Astrocyte of the spinal cord (primary cell): Measurements from ENCODE around the gene TBATA.
"Not testable (repeated sequence)": the region's sequence is repeated elsewhere in the genome, so short reads cannot be mapped to it uniquely, and the experiment has no call there.

ENCODE experiments used
- DNase-seq: peaks from one replicate; pipeline ENCODE4 v3.0.0; 2011; ENCODE audit warnings: low read depth, low spot score
- H3K4me3 ChIP-seq: 2 replicates; pipeline ENCODE4 v1.5.1; 2011; ENCODE audit warnings: low read depth, mild to moderate bottlenecking, low read length, moderate library complexity
- in situ Hi-C: cut with HindIII; loops from 2 replicates; pipeline ENCODE4 v1.10.0; 2017; ENCODE audit warnings: low sequenced_read_pairs
- TF ChIP-seq, protein P1 (sequence below): IDR thresholded peaks from 2 replicates; pipeline ENCODE4 v1.5.1; 2012; ENCODE audit warnings: low read depth, mild to moderate bottlenecking, low read length, inconsistent platforms

The TBATA gene

DNA sequence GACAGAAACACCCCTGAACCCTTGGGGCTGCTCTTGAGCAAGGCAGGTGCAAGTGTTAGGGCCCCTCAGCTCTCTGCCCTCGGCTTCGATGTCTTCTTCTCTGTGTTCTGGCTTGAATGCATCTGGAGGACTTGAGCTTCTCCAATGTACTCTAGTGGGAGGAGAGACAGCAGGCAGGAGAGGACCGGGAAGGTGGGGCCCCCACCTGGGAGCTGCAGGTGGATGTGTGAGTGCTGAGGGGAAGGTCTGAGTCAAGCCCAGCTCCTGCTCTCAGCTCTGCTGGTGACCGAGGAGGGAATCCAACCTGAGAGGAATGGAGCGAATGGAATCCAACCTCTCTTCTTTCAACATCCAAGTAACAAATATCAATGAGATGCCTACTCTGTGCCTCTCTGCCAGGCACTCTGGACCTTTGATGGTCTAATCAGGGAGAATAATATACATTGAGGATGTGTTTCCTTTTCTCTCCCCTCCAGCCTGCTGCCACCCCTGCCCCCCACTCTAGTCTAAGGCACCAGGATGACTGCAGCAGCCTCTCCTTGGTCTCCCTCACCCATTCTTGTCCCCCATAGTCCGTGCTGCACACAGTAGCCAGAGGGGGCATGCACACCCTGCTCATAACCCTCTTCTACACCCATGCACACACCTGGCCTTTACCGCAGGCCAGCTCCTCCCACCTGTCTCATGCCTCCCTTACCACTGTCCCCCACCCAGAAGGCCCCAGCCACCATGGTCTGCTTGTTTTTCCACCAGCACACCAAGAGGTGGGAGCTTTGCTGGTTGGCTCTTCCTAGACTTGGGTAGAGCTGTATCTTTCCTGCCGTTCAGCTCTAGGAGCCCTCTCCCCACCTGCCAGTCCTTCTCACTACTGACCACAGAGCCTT, 13.6 kb downstream of the TBATA start:
- DNase-seq: no peak
- in situ Hi-C loops: no loop called here
- H3K4me3 ChIP-seq: no peak overlapping the region
- TF ChIP-seq, protein P1, sequence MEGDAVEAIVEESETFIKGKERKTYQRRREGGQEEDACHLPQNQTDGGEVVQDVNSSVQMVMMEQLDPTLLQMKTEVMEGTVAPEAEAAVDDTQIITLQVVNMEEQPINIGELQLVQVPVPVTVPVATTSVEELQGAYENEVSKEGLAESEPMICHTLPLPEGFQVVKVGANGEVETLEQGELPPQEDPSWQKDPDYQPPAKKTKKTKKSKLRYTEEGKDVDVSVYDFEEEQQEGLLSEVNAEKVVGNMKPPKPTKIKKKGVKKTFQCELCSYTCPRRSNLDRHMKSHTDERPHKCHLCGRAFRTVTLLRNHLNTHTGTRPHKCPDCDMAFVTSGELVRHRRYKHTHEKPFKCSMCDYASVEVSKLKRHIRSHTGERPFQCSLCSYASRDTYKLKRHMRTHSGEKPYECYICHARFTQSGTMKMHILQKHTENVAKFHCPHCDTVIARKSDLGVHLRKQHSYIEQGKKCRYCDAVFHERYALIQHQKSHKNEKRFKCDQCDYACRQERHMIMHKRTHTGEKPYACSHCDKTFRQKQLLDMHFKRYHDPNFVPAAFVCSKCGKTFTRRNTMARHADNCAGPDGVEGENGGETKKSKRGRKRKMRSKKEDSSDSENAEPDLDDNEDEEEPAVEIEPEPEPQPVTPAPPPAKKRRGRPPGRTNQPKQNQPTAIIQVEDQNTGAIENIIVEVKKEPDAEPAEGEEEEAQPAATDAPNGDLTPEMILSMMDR: no peak

- in situ Hi-C loops, H3K4me3 ChIP-seq, DNase-seq: not testable (repeated sequence)
These were observed 14.7 kb downstream of the TBATA start for GRCh38 chr10:70770516-70770915.

DNA sequence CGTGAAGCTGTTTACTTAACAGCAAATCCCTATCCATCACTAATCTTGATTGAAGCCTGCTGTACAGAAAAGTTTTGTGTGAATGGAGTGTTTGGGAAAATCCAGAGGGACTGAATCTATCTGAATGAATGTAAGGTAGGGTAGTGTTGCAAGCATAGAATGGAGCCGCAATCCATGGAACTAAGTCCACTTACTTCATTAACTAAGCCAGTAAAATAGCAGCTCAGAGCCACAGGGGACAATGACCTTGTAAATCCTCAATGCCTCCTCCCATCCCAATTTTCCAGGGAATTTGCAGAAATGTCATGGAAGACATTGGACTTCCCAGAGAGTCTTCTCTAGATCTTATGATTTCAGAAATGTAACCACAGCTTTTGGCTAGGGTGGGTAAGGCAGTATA, 15.2 kb downstream of the TBATA start:
- H3K4me3 ChIP-seq: no peak overlapping the region
- TF ChIP-seq, protein P1: no peak
- no peak for DNase-seq
- in situ Hi-C loops: no loop called here

- no peak for DNase-seq
- TF ChIP-seq, protein P1: no peak
- in situ Hi-C loops: no loop called here
- no peak overlapping the region for H3K4me3 ChIP-seq
These were observed 16.1 kb downstream of the TBATA start for GRCh38 chr10:70769121-70769520.

DNA sequence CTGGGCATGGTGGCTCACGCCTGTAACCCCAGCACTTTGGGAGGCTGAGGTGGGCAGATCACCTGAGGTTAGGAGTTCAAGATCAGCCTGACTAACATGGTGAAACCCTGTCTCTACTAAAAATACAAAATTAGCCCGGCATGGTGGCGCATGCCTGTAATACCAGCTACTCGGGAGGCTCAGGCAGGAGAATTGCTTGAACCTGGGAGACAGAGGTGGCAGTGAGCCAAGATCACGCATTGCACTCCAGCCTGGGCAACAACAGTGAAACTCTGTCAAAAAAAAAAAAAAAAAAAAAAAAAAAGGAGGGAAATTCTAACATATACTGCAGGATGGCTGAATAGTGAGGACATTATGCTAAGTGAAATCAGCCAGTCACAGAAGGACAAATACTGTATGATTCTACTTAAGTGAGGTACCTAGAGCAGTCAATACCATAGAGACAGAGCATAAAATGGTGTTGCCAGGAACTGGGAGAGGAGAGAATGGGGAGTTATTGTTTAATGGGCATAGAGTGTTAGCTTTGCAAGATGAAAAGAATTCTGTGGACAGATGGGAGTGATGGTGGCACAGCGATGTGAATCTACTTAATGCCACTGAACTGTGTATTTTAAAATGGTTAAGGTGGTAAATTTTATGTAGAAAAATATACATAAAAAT, 17.0 kb downstream of the TBATA start:
- DNase-seq, H3K4me3 ChIP-seq, in situ Hi-C loops: not testable (repeated sequence)

GRCh38 chr10:70765794-70766594, 19.2 kb downstream of the TBATA start:
- in situ Hi-C loops: no loop called here
- TF ChIP-seq, protein P1: no peak
- DNase-seq: no peak
- H3K4me3 ChIP-seq: no peak overlapping the region

GRCh38 chr10:70763567-70763966, 21.6 kb downstream of the TBATA start:
- H3K4me3 ChIP-seq: no peak overlapping the region
- TF ChIP-seq, protein P1: no peak
- DNase-seq: no peak
- in situ Hi-C loops: no loop called here
